GM21447 (cell line): ENCODE measurements around the gene GPR101.

Experiments used
- ATAC-seq: cut with Tn5 transposase; IDR thresholded peaks from one replicate; pipeline ENCODE4 v1.9.1; 2021; ENCODE audit not compliant: unreplicated experiment

The GPR101 gene, protein sequence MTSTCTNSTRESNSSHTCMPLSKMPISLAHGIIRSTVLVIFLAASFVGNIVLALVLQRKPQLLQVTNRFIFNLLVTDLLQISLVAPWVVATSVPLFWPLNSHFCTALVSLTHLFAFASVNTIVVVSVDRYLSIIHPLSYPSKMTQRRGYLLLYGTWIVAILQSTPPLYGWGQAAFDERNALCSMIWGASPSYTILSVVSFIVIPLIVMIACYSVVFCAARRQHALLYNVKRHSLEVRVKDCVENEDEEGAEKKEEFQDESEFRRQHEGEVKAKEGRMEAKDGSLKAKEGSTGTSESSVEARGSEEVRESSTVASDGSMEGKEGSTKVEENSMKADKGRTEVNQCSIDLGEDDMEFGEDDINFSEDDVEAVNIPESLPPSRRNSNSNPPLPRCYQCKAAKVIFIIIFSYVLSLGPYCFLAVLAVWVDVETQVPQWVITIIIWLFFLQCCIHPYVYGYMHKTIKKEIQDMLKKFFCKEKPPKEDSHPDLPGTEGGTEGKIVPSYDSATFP

DNA sequence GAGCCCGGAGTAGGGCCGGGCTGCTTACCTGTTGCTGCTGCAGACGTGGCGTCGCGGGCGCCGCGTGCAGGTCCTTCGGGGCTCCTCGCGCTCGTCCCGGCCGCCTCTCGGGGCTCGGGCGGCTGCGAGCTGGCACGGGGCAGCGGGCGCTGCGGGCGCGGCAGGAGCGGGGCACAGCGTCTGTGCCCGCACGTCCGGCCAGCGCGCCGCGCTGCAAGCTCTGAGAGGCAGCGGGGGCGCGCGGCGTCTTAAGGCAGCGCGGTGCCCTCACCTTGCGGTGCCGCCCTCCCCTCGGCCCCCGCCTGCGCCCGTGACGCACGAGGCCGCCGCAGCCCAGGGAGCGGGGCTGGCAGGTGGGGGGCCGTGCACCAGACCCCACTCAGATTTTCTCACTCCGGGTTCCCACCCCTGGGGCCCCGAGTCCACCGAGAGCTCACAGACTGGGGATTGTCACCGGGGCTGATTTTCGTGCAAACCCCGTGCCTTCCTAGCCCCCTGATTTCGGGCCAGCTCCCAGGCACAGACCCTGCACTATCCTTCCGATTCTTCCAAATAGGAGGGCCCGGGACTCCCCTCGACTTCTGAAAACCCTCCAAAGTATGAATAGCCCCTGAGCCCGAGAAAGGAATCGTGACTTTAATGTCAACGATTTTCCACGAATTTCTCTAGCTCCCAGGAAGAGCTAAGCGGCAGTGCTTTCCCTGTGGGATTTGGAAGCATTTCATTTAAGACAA lies at the start of gene GPR101:
TSS of gene GPR101 (minus strand) at position 222 of the 734 bp plus-strand sequence. CDS start 2,321 bp downstream, outside the sequence.
- no peak for ATAC-seq

DNA sequence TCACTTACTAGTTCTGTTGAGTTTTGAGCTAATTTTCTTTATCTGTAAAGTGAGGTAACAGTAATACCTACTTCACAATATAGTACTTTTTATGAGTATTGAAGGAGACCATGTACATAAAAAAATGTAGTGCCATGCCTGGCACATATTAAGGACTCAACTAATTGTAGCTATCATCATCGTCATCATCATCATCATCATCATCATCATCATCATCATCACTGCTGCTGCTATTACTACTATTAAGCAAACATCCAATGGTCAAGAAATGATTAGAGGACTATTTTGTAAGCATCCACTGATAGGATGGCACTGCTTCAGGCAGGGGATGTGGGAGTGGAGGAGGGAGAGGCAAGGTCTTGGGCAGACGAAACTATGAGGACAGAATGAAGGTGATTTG lies 47.4 kb upstream of the GPR101 start:
- ATAC-seq = no peak

DNA sequence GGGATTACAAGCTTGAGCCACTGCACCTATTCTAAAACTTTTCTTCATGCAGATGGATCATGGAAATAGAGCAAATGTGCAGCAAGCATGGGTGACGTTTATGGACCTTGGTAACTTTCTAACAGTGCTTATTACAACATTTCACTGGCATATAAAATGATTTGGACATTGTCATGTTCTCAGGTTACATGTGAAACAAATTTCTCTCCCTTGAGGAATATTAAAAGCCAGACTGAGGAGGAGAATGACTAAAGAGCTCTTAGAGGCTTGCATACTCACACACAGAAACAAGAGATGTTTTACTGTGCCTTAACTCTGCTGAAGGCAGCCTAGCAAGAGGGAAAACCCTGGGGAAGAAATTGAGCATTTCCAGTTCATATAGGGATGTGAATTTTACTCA lies 38.6 kb upstream of the GPR101 start:
- no peak for ATAC-seq

DNA sequence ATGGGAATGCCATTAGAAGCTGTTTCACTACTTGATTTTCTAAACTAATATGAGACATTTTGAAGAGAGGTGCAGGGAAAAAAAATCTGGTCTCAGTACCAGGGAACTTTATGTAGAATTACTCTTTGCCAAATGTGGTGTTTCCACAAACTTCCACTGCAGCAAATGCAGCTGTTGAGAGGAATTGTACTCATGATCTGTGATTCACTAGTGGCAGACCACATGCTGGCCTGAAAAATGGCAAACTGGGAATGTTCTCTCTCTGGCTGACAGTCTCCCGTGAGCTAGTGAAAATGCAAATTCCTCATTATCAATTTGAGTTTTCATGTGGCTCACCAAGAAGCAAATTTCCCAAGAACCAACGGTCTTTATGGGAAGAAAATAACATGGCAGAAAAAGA lies 37.8 kb upstream of the GPR101 start:
- no peak for ATAC-seq

DNA sequence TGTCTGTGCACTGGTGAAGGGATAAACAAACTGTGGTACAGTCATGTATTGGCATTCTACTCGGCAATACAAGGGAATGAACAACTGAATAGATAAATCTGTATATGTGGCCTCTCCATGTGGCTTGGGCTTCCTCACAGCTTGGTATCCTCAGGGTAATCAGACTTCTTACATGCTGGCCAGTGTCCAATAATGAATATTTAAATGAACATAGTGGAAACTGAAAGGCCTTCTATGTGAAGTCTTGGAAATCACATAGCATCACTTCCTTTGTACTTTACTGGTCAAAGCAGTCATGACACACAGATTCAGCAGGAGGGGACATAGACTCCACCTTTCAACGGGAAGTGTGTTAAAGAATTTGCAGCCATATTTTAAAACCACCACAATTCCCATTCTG lies 33.4 kb upstream of the GPR101 start:
- ATAC-seq = no peak

DNA sequence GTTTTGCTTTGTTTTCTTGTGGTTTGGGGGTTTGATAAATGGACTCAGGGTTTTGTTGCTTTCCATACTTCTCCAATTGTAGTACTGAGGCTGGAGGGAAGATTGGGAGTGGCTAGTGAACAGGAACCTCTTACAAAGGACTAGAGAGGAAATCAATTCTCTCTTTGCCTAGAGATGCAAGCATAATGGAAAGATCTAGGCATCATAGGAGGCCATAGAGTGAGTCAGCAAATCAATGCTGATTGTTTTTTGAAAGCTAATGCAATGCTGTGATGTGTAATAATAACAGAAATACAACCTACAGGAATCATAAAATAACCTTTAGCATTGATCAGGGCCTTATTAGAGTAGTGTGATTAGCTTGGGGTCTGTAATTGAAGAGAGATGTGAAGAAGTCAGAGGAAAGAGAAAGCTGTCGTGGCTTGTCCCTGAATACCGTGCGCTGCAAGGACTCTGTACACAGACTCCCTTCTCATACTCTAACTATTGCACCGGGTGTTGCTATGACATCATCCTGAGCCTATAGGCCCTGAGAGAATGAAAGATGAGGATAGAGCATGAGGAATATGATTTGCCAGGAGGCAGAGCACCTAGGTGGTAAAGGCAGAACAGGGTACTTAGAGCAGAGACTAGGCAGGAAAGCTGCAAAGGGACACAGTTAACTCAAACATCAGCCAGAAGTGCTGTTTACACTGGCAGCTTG lies 29.3 kb upstream of the GPR101 start:
- no peak for ATAC-seq

DNA sequence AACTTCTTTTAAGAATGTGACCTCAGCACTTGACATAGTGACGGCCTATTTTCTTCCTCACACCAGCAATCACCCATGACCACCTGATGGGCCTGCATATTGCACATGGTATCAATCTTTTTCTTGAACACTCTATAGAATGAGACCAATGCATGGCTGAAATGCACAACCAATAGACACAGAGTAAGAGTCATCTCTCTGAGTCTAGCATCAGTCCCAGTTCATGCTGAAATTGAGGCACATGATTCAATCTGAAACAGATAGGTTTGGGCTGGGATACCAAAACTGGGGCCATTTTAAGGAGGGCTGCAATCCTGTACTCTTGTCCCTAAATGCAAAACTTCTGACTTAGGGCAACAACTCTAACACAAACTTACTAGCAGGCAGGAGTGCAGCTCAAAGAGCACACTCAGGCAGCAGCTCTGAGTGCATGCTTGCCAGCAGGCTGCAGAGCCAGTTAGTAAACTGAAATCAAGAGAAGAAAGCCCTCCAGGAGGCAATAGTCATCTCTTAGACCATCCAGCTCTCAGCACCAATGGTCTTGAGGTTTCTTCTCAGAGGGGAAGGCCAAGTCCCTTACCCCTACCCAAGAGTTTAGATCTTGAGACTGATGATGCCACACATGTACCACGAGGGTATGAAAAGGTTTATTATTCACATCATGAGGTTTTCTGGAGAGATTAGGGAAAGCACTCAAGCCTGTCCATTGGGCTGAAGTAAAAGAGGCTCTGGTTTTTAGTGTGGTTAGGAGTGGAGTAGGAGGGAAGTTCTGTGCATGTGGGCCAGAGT lies 24.7 kb upstream of the GPR101 start:
- ATAC-seq = no peak

DNA sequence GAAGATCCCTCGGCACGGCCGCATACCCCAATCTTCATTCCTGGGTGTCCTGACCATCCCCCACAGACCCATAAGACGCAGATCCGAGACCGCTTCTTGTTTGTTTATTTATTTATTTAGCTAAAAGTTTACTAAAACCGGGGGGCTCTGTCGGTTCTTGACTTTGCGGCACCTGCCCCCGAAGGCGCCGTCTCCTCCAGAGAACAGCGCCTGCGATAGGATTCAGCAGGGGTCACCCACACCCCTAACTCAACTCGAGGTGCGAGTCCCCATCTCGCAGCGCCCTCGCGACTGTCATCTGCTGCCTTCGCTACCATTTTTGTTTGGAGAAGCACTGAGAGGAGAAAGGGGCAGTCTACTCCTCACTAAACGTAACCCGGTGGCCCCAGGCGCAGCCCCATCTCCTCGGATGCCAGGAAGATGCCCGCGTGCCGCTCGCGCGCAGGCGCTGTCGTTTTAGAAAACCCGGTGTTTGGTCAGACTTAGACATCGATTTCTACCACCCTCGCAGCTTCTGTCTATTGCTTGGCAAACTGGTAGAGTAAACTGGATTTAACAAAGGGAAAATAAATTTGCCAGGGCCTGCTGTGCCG lies 18.9 kb upstream of the GPR101 start:
- ATAC-seq = peak; percentile 20

DNA sequence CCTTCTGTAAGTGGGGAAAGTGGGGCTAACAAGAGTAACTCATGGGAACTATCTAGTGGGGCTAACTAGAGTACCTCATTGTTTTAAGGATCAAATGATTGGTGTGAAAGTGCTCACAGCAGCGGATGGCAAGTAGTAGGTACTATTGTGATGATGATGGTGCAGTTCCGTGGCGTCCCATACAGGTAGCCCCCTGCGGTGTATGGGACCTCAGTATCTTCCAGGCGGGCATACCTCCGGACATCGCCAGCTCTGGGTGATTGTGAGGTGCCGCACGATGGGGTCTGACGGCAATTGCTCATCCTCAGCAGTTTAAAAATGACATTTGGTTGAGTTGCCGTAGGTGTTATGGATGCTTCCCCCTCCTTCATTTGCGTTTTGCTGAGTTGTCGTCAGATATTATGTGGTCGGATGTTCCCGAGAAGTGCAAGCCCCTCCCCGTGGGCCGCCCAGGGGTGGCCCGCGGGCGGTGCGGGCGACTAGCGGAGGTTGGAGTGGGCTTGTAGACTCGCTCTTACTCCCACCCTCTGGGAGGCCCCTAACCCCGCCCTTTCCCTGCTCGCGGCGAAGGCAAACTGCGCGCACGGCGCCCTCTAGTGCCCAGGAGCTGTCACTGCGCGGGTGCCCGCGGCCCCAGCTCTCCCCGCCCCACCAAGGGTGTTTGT lies 18.3 kb upstream of the GPR101 start:
- peak; percentile 94 for ATAC-seq

DNA sequence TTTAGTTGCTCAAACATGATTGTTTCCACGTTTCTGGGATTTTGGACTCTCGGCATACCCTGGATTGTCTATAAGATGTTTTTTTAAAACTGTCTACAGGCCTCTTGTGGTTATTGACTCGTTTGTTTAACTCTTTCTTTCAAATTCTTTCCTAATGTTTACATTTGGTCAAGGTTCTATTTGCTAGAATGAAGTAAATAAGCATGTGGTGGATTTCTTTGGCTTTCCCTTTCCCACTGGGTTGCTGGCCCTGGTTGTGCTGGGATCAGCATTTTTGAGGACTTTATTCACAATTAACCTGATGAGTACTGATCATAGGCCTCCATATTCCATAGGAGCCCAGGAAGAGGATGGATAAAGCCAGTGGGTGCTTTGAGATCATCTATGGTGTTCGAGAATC lies 11.1 kb upstream of the GPR101 start:
- ATAC-seq = no peak

DNA sequence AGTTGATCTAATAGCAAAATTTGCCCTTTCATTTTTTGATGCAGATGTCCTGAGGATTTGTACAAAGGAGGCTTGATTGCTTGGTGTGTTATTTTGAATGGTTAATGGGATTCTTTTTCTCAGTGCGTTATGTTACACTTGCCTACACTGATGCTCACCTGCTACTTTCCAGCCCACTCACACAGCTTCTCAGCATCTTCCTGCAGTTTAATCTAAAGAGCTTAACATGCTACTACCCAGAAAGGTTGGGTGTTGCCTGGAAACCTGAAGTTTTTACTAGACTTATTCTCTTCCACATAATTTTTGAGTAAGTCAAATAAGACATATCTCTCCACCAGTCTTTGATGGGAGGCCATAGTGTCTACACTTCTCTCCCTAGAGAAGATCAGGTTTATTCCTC lies 9.9 kb upstream of the GPR101 start:
- no peak for ATAC-seq

DNA sequence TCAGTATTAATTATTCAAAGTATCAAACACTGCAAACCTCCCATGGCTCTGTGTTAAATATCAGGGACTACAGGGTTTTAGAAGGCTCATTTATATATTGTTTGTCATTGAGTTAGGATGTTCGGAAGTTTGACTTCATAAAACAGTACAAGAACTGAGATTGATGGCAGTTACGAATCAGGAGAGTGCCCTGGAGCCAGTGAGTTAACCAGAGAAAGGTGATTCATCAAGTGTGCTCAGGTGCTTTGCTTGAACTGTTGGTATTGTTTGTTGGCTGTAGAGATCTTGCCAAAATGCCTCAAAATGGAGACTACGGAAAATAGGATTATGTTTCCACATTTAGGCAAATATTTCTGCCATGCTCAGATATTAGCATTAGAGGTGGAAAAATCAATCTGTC lies 7.5 kb upstream of the GPR101 start:
- no peak for ATAC-seq

DNA sequence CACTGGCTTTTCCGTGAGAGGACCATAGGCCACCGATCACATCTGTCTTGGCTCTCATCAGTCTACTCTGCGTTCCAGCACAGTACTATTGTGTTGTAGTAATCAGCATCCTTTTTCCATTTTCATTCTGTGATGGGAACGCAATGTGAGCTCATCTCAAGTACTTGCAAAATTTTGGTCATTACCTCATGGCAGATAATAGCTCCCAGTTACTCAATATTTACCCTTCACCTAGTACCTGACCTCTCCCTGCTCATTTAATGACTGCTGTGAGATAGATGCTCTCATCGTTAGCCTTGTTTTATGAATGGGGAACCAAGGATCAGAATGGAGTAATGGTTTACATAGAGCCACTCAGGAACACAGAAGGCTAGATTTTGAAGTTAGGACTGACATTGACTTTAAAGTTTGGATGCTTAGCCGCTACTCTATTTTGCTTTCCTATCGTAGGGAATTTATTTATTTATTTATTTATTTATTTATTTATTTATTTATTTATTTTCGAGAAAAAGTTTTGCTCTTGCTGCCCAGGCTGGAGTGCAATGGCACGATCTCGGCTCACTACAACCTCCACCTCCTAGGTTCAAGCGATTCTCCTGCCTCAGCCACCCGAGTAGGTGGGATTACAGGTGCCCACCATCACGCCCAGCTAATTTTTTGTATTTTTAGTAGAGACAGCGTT lies 6.5 kb upstream of the GPR101 start:
- ATAC-seq = no peak

DNA sequence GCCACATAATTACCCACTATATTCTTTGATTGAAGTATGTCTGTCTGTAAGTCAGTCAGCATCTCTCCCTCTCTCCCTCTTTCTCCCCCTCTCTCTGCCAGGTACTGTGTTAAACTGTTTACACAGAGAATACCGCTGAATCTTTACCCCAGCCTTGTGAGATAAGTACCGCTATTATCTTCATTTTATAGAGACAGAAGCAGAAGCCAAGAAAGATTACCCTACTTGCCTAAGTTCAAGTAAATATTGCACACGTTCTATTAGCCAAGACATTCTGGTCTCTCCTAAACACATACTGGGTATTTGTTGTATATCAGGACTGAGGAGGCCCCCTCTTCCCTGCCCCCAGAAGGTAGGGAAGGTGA lies 695 bp upstream of the GPR101 start:
- no peak for ATAC-seq

DNA sequence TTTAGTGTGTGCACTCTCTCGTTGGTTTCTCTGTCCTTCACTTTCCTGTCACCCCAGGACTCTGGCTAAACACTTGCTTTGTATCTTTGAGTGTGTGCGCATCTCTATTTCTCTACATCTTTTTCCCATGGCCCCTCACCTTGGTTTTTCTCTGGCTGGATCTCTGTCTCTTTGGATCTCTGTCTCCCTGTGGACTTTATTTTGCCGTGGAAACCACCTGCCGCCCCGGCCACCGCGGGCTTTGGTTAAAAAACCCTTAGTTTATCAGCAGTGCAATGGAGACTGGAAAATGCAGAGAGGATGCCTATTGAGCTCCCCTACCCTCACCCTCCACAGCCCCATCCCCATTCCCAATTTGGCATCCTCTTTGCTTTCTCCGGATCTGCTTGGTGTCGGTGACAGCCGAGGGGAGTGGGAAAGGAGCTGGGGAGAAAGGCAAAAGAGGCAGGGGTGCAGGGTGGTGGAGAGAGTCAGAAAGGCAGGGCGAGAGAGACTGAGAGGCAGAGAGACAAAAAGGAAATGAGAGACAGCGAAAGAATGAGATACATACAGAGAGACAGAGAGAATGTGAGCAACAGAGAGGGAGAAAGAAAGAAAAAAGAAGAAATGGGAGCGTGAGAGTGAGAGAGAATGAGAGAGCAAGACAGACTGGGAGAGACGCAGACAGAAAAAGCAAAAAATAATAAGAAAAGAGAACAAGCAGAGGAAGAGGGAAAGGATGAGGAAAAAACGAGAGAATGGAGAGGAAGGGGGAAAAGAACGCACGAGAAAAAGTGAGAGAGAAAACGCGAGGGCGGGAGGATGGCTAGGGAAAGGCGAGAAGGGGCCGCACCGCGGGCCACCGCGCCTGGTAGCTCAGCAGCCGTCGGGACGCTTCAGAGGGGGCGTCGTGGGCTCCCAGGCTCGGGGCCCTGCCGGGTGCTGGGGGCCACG lies 688 bp downstream of the GPR101 start:
- no peak for ATAC-seq

DNA sequence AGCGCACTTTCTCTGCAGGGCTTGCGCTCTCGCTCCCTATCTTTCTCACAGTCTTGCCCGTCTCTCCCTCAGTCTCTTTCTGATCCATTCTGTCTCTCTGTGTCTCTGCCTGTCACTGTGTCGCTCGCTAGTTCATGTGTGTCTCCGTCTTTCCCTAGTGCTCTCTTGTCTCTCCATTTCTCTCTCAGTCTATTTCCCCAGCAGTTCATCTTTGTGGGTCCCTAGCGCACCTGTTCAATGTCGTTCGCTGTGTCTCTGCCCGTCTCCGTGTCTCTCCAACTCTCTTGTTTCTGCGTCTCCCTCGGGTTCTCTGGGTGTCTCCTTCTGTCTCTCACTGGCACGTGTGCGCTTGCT lies 1.5 kb downstream of the GPR101 start:
- peak; percentile 29 for ATAC-seq

DNA sequence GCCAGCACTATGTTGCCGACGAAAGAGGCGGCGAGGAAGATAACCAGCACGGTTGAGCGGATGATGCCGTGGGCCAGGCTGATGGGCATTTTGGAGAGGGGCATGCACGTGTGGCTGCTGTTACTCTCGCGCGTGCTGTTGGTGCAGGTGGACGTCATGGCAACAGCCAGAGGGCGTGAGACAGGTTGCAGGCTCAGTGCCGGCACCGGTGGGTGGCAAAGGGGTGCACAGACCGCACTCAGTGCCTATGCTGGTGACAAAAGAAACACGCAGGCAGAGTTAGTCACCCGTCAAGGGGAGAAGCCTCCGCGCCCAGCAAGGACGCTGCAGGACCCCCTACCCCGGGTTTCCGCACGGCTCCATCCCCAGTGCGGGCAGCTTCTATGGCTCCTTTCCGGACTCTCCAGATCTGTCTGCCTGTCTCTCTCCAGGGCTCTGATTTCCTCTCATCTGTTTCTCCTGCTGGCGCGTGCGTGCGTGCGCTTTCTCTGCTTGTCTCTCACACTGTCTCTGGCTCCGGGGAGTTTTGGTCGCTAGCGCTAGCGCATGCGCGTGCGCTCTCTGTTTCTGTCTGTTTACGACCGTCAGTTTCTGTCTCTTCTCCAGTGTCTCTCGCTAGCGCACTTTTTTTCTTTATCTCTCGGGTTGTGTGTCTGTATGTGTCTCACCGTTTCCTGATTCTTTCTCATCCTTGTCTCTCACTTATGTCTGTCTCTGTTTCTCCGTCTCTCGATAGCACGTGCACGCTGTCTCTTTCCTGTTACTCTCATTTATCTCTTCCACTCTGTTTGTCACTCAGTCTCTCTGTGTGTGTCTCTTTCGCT lies 2.1 kb downstream of the GPR101 start:
- ATAC-seq = peak; percentile 85

DNA sequence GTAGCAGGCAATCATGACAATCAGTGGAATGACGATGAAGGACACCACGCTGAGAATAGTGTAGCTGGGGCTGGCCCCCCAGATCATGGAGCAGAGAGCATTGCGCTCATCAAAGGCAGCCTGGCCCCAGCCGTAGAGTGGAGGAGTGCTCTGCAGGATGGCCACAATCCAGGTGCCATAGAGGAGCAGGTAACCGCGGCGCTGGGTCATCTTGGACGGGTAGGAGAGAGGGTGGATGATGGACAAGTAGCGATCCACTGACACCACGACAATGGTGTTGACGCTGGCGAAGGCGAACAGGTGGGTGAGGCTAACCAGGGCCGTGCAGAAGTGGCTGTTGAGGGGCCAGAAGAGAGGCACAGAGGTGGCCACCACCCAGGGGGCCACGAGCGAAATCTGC lies 2.8 kb downstream of the GPR101 start:
- ATAC-seq = no peak
